Naive B cell (primary cell): ENCODE results near the gene SMARCD1. TPM values are rescaled to one million over a fixed set of nuclear protein-coding genes. Genes with fewer than 3 reads are reported as not detected.
"Not testable (repeated sequence)": the region's sequence is repeated elsewhere in the genome, so short reads cannot be mapped to it uniquely, and the experiment has no call there.

Source experiments
- ATAC-seq, 2 donors: fragments of 150-1000 bp; cut with Tn5 transposase; 2 replicates each; pipeline ENCODE4 v1.10.0; 2021; ENCODE audit warnings: low read depth in 2 of 2, mild to moderate bottlenecking in 2 of 2, moderate library complexity in 2 of 2
- DNase-seq: peaks from one replicate; pipeline ENCODE4 v3.0.0; 2022
- H3K27ac Mint-ChIP-seq, 6 donors: one replicate each; pipeline ENCODE4 v1.8.0; 2020 to 2022; ENCODE audit warnings: mild to moderate bottlenecking in 6 of 6, mixed read lengths in 6 of 6, moderate library complexity in 5 of 6, inconsistent platforms in 2 of 6
- H3K27me3 Mint-ChIP-seq, 3 donors: one replicate each; pipeline ENCODE4 v1.8.0; 2021 to 2022; ENCODE audit warnings: mixed read lengths in 3 of 3, mild to moderate bottlenecking in 1 of 3
- H3K36me3 Mint-ChIP-seq, 2 donors: one replicate each; pipeline ENCODE4 v1.8.0; 2020 to 2022; ENCODE audit warnings: mixed read lengths in 2 of 2, inconsistent platforms in 1 of 2, mild to moderate bottlenecking in 1 of 2
- H3K4me1 Mint-ChIP-seq, 3 donors: one replicate each; pipeline ENCODE4 v1.8.0; 2020 to 2022; ENCODE audit warnings: mixed read lengths in 3 of 3, inconsistent platforms in 1 of 3, mild to moderate bottlenecking in 1 of 3, moderate library complexity in 1 of 3
- H3K4me3 Mint-ChIP-seq, 8 donors: one replicate each; pipeline ENCODE4 v1.8.0; 2020 to 2022; ENCODE audit warnings: mild to moderate bottlenecking in 8 of 8, mixed read lengths in 8 of 8, moderate library complexity in 8 of 8, inconsistent platforms in 2 of 8
- H3K9me3 Mint-ChIP-seq, 7 donors: one replicate each; pipeline ENCODE4 v1.8.0; 2020 to 2022; ENCODE audit warnings: mixed read lengths in 7 of 7, mild to moderate bottlenecking in 5 of 7, inconsistent platforms in 2 of 7, moderate library complexity in 1 of 7
- polyA plus RNA-seq, 6 donors: library from polyadenylated mRNA; unstranded; fragments of 300-500 nt; fragmentation: Illumina TruSeq; gene quantifications; one replicate each; pipeline ENCODE4 v1.2.3, GENCODE V29; 2021; ENCODE audit warnings: low read depth in 6 of 6

SMARCD1 gene
- polyA plus RNA-seq, 6 donors from 2014 or later: 13.1 to 28.1 (median 21.0) TPM

- Mint-ChIP-seq H3K9me3 (no peaks in the 10 kb centered on the region), H3K27ac (no peak overlapping the region), H3K4me1 (peaks cover 8 to 15% (median 14%) of the 10 kb centered on the region in 3 donors), H3K4me3 (no peak overlapping the region), H3K36me3 (no peaks in the 10 kb centered on the region), H3K27me3 (peaks cover 7 to 54% (median 9%) of the 10 kb centered on the region in 3 donors)
- no peak for DNase-seq
- ATAC-seq: no peak
Observed at GRCh38 chr12:50073712-50074111, 11.4 kb upstream of the SMARCD1 start.

DNA sequence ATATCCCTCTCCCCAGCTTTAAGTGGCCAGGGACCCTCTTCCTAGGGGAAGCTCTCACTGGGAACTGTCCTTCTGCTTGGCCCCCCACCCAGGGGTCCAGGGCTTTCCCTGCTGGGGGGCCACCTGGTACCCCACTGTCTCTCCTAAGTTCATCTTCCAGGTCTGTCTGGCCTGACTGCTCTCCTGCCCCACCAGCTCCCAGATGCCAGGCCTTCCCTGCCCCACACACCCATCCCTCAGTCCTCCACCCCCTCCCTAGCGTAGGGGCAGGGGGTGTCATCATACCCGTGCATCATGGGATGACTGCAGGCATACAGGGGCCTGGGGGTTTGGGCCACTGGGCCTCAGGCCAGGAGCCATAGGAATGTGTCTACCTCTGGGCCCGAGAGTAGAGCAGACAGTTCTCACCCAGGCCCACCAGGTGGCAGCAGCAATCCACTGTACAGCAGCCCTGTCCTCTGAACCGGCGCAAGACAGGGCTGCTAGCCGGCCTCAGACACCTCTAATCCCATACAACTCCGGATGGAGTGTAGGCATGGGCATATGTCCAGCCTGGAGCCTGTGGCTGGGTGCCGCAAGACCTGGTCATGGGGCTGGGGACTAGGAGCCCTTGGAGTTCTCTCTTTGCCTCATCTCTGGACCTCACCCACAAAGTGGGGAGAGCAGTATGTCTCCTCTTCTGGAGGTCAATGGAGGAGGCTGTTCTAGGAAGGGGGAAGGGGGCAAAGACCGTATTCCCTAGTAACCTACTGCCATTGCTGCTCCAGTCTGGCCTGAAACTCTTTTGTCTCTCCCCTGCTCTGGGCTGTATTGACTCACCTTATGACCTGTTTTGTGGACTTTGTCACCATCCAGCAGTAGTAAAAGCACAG, 10.0 kb upstream of the SMARCD1 start:
- Mint-ChIP-seq H3K9me3 (no peaks in the 10 kb centered on the region), H3K27ac (peak overlapping the region in 2 of 6 donors; percentile 37 to 96), H3K36me3 (no peaks in the 10 kb centered on the region), H3K27me3 (peaks cover 5 to 57% (median 6%) of the 10 kb centered on the region in 3 donors), H3K4me3 (no peak overlapping the region), H3K4me1 (peaks cover 5 to 11% (median 11%) of the 10 kb centered on the region in 3 donors)
- ATAC-seq (peak; percentile 92 to 95), DNase-seq (peak; percentile 76)

DNA sequence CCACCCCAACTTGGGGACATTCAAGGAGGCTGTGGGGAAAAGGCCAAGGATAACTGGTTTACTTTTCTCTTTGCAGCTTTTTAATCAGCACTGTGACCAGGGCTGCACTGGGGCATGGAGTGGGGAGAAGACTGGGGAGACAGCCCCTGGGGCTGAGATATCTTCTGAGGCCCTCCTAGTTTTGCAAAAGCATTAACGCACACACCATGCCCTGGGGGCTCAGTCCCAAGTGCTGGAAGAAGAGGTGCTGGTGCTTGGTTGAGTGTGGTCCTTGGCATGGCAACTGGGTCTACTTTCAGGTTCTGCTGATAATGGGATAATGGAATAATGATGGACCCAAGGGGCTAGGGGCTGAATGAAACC, 9.4 kb upstream of the SMARCD1 start:
- DNase-seq: no peak
- H3K27ac Mint-ChIP-seq: no peak overlapping the region
- H3K36me3 Mint-ChIP-seq: no peaks in the 10 kb centered on the region
- ATAC-seq: no peak
- H3K27me3 Mint-ChIP-seq: peaks cover 0 to 52% (median 0%) of the 10 kb centered on the region in 3 donors
- peak overlapping the region in 1 of 8 donors; percentile 37 for H3K4me3 Mint-ChIP-seq
- peaks cover 0 to 6% (median 6%) of the 10 kb centered on the region in 3 donors for H3K4me1 Mint-ChIP-seq
- no peaks in the 10 kb centered on the region for H3K9me3 Mint-ChIP-seq

DNA sequence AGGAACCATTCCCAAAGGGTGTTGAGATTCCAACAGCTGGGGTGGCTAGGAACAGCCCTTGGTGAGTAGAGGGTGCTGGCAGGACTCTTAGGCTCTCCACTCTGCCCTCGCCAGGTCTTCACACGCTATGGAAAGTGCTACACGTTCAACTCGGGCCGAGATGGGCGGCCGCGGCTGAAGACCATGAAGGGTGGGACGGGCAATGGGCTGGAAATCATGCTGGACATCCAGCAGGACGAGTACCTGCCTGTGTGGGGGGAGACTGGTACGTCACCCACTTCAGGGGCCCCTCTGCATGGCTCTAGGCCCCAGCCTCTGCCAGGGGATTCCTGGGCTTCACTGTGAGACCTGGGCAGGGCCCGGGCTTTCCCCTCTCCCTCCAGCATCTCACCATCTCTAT, 8.0 kb upstream of the SMARCD1 start:
- Mint-ChIP-seq H3K9me3 (no peaks in the 10 kb centered on the region), H3K36me3 (no peaks in the 10 kb centered on the region), H3K4me3 (no peak overlapping the region), H3K27me3 (peaks cover 0 to 44% (median 0%) of the 10 kb centered on the region in 3 donors), H3K4me1 (peaks cover 0 to 6% (median 6%) of the 10 kb centered on the region in 3 donors), H3K27ac (no peak overlapping the region)
- DNase-seq: no peak
- no peak for ATAC-seq

DNA sequence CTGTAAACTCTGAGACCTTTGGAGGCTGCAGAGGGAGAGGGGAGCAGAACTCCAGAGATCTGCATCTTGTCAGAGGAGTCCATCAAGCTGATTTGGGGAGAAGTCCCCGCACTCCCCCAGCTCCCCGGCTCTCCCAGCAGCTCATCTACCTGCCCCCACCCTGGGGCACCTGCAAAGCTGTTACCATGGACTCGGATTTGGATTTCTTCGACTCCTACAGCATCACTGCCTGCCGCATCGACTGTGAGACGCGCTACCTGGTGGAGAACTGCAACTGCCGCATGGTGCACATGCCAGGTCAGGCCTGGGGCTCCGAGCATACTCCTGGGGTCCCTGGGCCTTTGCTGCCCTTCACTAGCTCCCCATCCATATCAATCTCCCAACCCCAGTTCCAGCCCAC, 6.9 kb upstream of the SMARCD1 start:
- Mint-ChIP-seq H3K36me3 (no peaks in the 10 kb centered on the region), H3K4me3 (no peak overlapping the region), H3K27ac (no peak overlapping the region), H3K9me3 (no peaks in the 10 kb centered on the region), H3K27me3 (peaks cover 0 to 36% (median 0%) of the 10 kb centered on the region in 3 donors), H3K4me1 (peaks cover 0 to 10% (median 7%) of the 10 kb centered on the region in 3 donors)
- ATAC-seq: no peak
- no peak for DNase-seq

- ATAC-seq (no peak), DNase-seq (no peak)
- Mint-ChIP-seq H3K9me3 (no peaks in the 10 kb centered on the region), H3K27ac (no peak overlapping the region), H3K36me3 (no peaks in the 10 kb centered on the region), H3K4me1 (peaks cover 5 to 20% (median 14%) of the 10 kb centered on the region in 3 donors), H3K4me3 (peak overlapping the region in 1 of 8 donors; percentile 39), H3K27me3 (peaks cover 0 to 31% (median 0%) of the 10 kb centered on the region in 3 donors)
Observed at GRCh38 chr12:50079771-50080170, 5.4 kb upstream of the SMARCD1 start.

- Mint-ChIP-seq H3K4me1 (peaks cover 15 to 25% (median 21%) of the 10 kb centered on the region in 3 donors), H3K27me3 (peaks cover 0 to 26% (median 0%) of the 10 kb centered on the region in 3 donors), H3K36me3 (no peaks in the 10 kb centered on the region), H3K27ac (no peak overlapping the region), H3K4me3 (no peak overlapping the region), H3K9me3 (no peaks in the 10 kb centered on the region)
- DNase-seq (no peak), ATAC-seq (no peak)
Observed at GRCh38 chr12:50081096-50081808, 3.9 kb upstream of the SMARCD1 start.

GRCh38 chr12:50082644-50083043, 2.5 kb upstream of the SMARCD1 start:
- H3K27ac Mint-ChIP-seq: peak overlapping the region in 3 of 6 donors; percentile 80 to 86 (median 83)
- H3K27me3 Mint-ChIP-seq: peaks cover 0 to 13% (median 0%) of the 10 kb centered on the region in 3 donors
- no peak for ATAC-seq
- H3K36me3 Mint-ChIP-seq: no peaks in the 10 kb centered on the region
- H3K9me3 Mint-ChIP-seq: no peaks in the 10 kb centered on the region
- no peak for DNase-seq
- H3K4me1 Mint-ChIP-seq: peaks cover 20 to 31% (median 29%) of the 10 kb centered on the region in 3 donors
- H3K4me3 Mint-ChIP-seq: peak overlapping the region in 3 of 8 donors; percentile 1 to 71 (median 32)

DNA sequence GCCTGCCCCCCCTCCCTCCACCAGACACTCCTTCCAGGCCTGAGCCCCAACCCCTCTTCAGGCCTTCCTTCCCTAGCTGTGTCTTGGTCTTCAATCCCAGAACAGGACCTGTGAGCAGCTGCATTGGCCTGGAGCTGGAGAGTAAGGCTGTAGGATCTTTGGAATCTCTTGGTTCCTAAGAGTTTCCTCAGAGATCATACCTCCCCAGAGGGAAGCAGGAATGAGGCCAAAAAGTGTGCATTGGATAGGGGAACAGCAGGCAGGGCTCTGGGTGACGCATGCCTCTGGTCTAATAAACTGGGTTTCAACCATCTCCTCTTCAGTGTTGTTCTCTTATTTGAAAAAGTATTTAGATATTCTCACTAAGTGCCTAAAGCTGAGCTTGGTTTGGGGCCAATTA, 1.8 kb upstream of the SMARCD1 start:
- Mint-ChIP-seq H3K9me3 (no peaks in the 10 kb centered on the region), H3K27me3 (peaks cover 0 to 7% (median 0%) of the 10 kb centered on the region in 3 donors)

GRCh38 chr12:50084409-50084774, 750 bp upstream of the SMARCD1 start:
- peak overlapping the region; percentile 94 to 98 (median 96) for H3K27ac Mint-ChIP-seq
- H3K4me1 Mint-ChIP-seq: peaks cover 20 to 44% (median 42%) of the 10 kb centered on the region in 3 donors
- H3K4me3 Mint-ChIP-seq: peak overlapping the region; percentile 87 to 98 (median 94)
- not testable (repeated sequence) for H3K9me3 Mint-ChIP-seq, DNase-seq, ATAC-seq, H3K27me3 Mint-ChIP-seq, H3K36me3 Mint-ChIP-seq

More for the DNA sequence above, 1.8 kb upstream of the SMARCD1 start:
- Mint-ChIP-seq H3K36me3 (no peaks in the 10 kb centered on the region), H3K4me3 (peak overlapping the region; percentile 68 to 88 (median 82)), H3K27ac (peak overlapping the region in 5 of 6 donors; percentile 12 to 97 (median 86)), H3K4me1 (peaks cover 20 to 36% (median 35%) of the 10 kb centered on the region in 3 donors)
- DNase-seq: no peak
- no peak for ATAC-seq

DNA sequence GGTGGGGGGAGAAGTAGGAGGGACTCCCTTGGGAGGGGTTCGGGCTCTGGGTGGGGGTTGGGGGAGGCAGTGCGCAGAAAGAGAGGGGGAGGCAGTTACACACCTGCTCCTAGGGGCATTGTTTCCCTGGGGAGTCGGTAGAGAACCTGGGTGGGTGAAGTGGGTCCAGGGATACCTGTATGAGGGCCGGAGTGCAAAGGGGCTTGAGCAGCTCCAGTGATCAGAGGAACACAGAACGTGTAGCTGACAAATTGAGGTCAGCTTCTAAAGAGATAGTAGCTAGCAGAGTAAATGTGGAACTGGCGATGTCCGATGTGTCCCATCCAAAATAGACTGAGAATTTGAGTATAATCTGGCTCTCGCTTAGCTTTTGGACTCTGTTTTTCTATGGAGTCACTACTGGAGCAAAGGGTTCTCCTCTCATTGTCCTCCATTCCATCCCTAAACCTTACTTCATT, 502 bp downstream of the SMARCD1 start:
- H3K4me1 Mint-ChIP-seq: peaks cover 20 to 44% (median 42%) of the 10 kb centered on the region in 3 donors
- no peak for DNase-seq

DNA sequence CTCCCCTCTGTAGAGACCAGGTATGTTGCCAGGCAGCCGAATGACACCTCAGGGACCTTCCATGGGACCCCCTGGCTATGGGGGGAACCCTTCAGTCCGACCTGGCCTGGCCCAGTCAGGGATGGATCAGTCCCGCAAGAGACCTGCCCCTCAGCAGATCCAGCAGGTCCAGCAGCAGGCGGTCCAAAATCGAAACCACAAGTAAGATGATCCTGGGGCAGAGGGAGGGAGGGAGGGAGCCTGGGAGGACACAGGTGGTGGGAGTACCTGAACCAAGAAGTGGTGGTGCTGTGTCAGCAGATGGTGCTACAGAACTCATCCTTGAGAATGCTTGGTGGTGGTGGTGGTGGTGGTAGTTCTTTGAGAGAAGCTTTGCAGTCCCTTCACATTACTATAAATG, 1.0 kb downstream of the SMARCD1 start:
- no peak for ATAC-seq
- no peak for DNase-seq
- Mint-ChIP-seq H3K9me3 (no peaks in the 10 kb centered on the region), H3K4me1 (peaks cover 20 to 44% (median 42%) of the 10 kb centered on the region in 3 donors), H3K27ac (peak overlapping the region in 5 of 6 donors; percentile 21 to 98 (median 97)), H3K36me3 (no peaks in the 10 kb centered on the region), H3K4me3 (peak overlapping the region; percentile 87 to 98 (median 94)), H3K27me3 (no peaks in the 10 kb centered on the region)

More for the DNA sequence above, 502 bp downstream of the SMARCD1 start:
- H3K9me3 Mint-ChIP-seq: no peaks in the 10 kb centered on the region
- H3K27me3 Mint-ChIP-seq: no peaks in the 10 kb centered on the region
- no peaks in the 10 kb centered on the region for H3K36me3 Mint-ChIP-seq
- H3K4me3 Mint-ChIP-seq: peak overlapping the region; percentile 87 to 98 (median 94)
- peak; percentile 19 to 20 for ATAC-seq
- peak overlapping the region; percentile 88 to 98 (median 97) for H3K27ac Mint-ChIP-seq

DNA sequence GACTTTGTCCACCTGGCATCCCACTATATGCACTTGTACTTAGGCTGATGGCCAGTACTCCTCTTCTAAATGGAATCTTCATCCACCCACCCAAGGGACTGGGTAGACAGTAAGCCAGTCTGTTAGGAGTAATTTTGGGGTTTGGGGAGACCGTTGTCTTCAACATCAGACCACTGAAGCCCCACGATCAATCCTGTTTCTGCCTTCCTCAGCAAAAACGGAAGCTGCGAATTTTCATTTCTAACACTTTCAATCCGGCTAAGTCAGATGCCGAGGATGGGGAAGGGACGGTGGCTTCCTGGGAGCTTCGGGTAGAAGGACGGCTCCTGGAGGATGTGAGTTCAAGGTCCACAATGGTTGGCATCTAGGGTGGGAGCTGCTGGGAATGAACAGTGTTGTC, 2.0 kb downstream of the SMARCD1 start:
- Mint-ChIP-seq H3K9me3 (no peaks in the 10 kb centered on the region), H3K4me1 (peaks cover 20 to 46% (median 42%) of the 10 kb centered on the region in 3 donors), H3K27me3 (no peaks in the 10 kb centered on the region), H3K27ac (peak overlapping the region in 3 of 6 donors; percentile 78 to 95 (median 86)), H3K36me3 (peaks cover 0 to 4% of the 10 kb centered on the region in 2 donors), H3K4me3 (peak overlapping the region in 4 of 8 donors; percentile 48 to 87 (median 52))
- DNase-seq (no peak), ATAC-seq (no peak)
